HEK293T (cell line): Measurements from ENCODE around the gene UBL3.

Experiments
- CTCF ChIA-PET: fragments of 350-600 bp; formaldehyde crosslinking; extraction: SDS; loops from one replicate; lab custom pipeline; 2021; ENCODE audit warnings: antibody characterized with exemption, inconsistent platforms; lab: Yijun Ruan, JAX
- POLR2A ChIA-PET: fragments of 350-600 bp; formaldehyde crosslinking; extraction: SDS; loops from one replicate; lab custom pipeline; 2020; ENCODE audit warnings: antibody characterized with exemption, inconsistent platforms; lab: Yijun Ruan, JAX
- DNase-seq: peaks from one replicate; pipeline ENCODE4 v3.0.0; 2012; ENCODE audit warnings: mixed read lengths; ENCODE audit errors: extremely low spot score
- ARNT ChIP-seq: fragments of 450-650 bp; IDR thresholded peaks from 2 replicates; pipeline ENCODE4 v1.6.1; 2017; ENCODE audit warnings: mild to moderate bottlenecking
- BHLHE40 ChIP-seq: fragments of 450-650 bp; IDR thresholded peaks from 2 replicates; pipeline ENCODE4 v1.6.1; 2016; ENCODE audit warnings: mild to moderate bottlenecking, moderate library complexity, borderline replicate concordance
- CTBP1 ChIP-seq: fragments of 450-650 bp; IDR thresholded peaks from 2 replicates; pipeline ENCODE4 v1.6.1; 2016; ENCODE audit warnings: borderline replicate concordance
- ELF4 ChIP-seq: fragments of 450-650 bp; IDR thresholded peaks from 2 replicates; pipeline ENCODE4 v1.6.1; 2017; ENCODE audit warnings: antibody characterized with exemption
- FOXA1 ChIP-seq: fragments of 450-650 bp; IDR thresholded peaks from 2 replicates; pipeline ENCODE4 v1.6.1; 2016; ENCODE audit warnings: mild to moderate bottlenecking
- FOXK2 ChIP-seq: fragments of 450-650 bp; IDR thresholded peaks from 2 replicates; pipeline ENCODE4 v1.6.1; 2016; ENCODE audit warnings: mild to moderate bottlenecking
- FOXM1 ChIP-seq: fragments of 450-650 bp; IDR thresholded peaks from 2 replicates; pipeline ENCODE4 v1.6.1; 2017; ENCODE audit warnings: mild to moderate bottlenecking, borderline replicate concordance
- HDGF ChIP-seq: fragments of 450-650 bp; IDR thresholded peaks from 2 replicates; pipeline ENCODE4 v1.6.1; 2017; ENCODE audit warnings: antibody characterized with exemption, borderline replicate concordance
- L3MBTL2 ChIP-seq: fragments of 450-650 bp; conservative IDR thresholded peaks from 2 replicates; pipeline ENCODE4 v1.6.1; 2016; ENCODE audit warnings: mild to moderate bottlenecking
- LEF1 ChIP-seq: fragments of 450-650 bp; IDR thresholded peaks from 2 replicates; pipeline ENCODE4 v1.6.1; 2017; ENCODE audit warnings: mild to moderate bottlenecking, borderline replicate concordance
- NFRKB ChIP-seq: fragments of 450-650 bp; IDR thresholded peaks from 2 replicates; pipeline ENCODE4 v1.6.1; 2016; ENCODE audit warnings: mild to moderate bottlenecking, moderate library complexity
- PKNOX1 ChIP-seq: fragments of 450-650 bp; IDR thresholded peaks from 2 replicates; pipeline ENCODE4 v1.6.1; 2016
- SP1 ChIP-seq: fragments of 450-650 bp; IDR thresholded peaks from 2 replicates; pipeline ENCODE4 v1.6.1; 2017
- SUZ12 ChIP-seq: fragments of 450-650 bp; IDR thresholded peaks from 2 replicates; pipeline ENCODE4 v1.6.1; 2016; ENCODE audit warnings: mild to moderate bottlenecking
- TARDBP ChIP-seq: fragments of 450-650 bp; IDR thresholded peaks from 2 replicates; pipeline ENCODE4 v1.6.1; 2016
- ZNF384 ChIP-seq: fragments of 450-650 bp; IDR thresholded peaks from 2 replicates; pipeline ENCODE4 v1.6.1; 2016

The UBL3 gene

GRCh38 chr13:29730253-29730652 is 120.2 kb downstream of the UBL3 start:
- ChIA-PET POLR2A (no interaction called here), CTCF (no interaction called here)
- TF ChIP-seq TARDBP: no peak
- TF ChIP-seq FOXK2: no peak
- no peak for TF ChIP-seq FOXA1
- TF ChIP-seq FOXM1: no peak
- no peak for TF ChIP-seq SUZ12
- TF ChIP-seq HDGF: no peak
- TF ChIP-seq CTBP1: no peak
- TF ChIP-seq NFRKB: no peak
- no peak for TF ChIP-seq LEF1
- no peak for DNase-seq

DNA sequence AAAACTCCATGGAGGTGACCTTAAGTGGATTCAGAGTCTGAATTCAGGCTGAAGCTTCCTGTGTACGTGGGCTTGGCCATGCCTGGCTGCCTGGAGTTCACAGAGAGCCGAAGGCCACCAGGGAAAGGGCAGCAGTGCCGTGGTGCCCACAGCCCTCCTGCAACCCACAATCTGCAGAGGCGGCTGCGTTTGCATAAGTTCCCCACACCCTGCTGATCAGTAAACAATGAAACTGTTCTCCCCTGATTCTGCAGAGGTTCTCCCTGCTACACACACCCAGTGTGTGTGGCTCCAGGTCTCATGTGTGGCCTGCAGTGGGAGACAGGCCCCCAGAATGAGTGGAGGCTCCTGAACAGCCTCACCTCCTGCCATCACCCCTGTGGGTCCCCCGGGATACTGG is 128.0 kb downstream of the UBL3 start:
- ChIA-PET POLR2A (no interaction called here), CTCF (no interaction called here)
- no peak for DNase-seq
- no peak for TF ChIP-seq TARDBP
- TF ChIP-seq LEF1: no peak
- TF ChIP-seq PKNOX1: no peak
- no peak for TF ChIP-seq ARNT
- no peak for TF ChIP-seq NFRKB
- TF ChIP-seq FOXA1: no peak
- no peak for TF ChIP-seq FOXK2
- TF ChIP-seq ZNF384: no peak
- no peak for TF ChIP-seq FOXM1
- no peak for TF ChIP-seq SP1

GRCh38 chr13:29721766-29722165 is 128.7 kb downstream of the UBL3 start:
- no peak for TF ChIP-seq FOXM1
- no peak for TF ChIP-seq ZNF384
- no peak for TF ChIP-seq ELF4
- no peak for TF ChIP-seq FOXA1
- no peak for TF ChIP-seq NFRKB
- no peak for TF ChIP-seq FOXK2
- no peak for TF ChIP-seq ARNT
- no peak for TF ChIP-seq BHLHE40
- no peak for TF ChIP-seq PKNOX1
- no peak for TF ChIP-seq TARDBP
- no peak for TF ChIP-seq SP1
- TF ChIP-seq CTBP1: no peak
- POLR2A ChIA-PET: no interaction called here
- CTCF ChIA-PET: no interaction called here
- DNase-seq: no peak

- DNase-seq: no peak
- CTCF ChIA-PET: interaction anchor here (0.6 kb wide), 1 partner anchor 252 kb away, joined by 3 read pairs; no protein-coding TSS in a partner anchor
Measured at GRCh38 chr13:29718694-29719093, 131.7 kb downstream of the UBL3 start.

DNA sequence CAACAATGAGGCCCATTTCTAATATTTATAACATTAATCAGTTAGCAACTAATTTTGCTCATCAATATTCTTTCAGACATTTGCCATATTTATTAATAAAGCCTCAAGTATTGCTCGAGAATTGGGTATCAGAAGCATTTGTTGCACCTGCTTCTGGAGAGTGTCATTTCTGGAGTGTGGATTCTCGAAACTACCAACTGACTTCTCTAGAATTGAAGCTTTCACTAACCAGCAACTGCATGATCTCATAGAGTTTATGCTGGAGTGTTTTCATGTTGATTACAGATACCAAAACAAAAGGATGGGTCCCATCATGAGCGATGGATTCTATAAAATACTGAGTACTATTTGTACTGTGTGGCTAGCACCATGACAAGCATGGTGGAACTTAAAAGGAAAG is 133.9 kb downstream of the UBL3 start:
- no peak for DNase-seq
- POLR2A ChIA-PET: no interaction called here
- CTCF ChIA-PET: no interaction called here
- no peak for TF ChIP-seq SUZ12
- no peak for TF ChIP-seq TARDBP
- no peak for TF ChIP-seq SP1
- no peak for TF ChIP-seq FOXM1
- no peak for TF ChIP-seq L3MBTL2
- TF ChIP-seq BHLHE40: no peak
- TF ChIP-seq ZNF384: no peak
- no peak for TF ChIP-seq FOXA1
- TF ChIP-seq PKNOX1: no peak
- TF ChIP-seq HDGF: no peak
- no peak for TF ChIP-seq LEF1
- TF ChIP-seq FOXK2: no peak
- no peak for TF ChIP-seq ARNT
- TF ChIP-seq ELF4: no peak
- TF ChIP-seq CTBP1: no peak
- no peak for TF ChIP-seq NFRKB

More at GRCh38 chr13:29718694-29719093, 131.7 kb downstream of the UBL3 start:
- TF ChIP-seq BHLHE40 (no peak), CTBP1 (no peak), FOXA1 (no peak), FOXK2 (no peak), SP1 (no peak), NFRKB (no peak), FOXM1 (no peak), ELF4 (no peak), SUZ12 (no peak), ZNF384 (no peak), ARNT (no peak), TARDBP (no peak), HDGF (no peak)
- POLR2A ChIA-PET: no interaction called here
